ENCODE results near the gene TMEM130. TPM values are rescaled to one million over a fixed set of nuclear protein-coding genes. Genes with fewer than 3 reads are reported as not detected.

Gene TMEM130
- total and polyA plus RNA-seq, 4 donors, result not detected

GRCh38 chr7:98797150-98797549 lies 72.7 kb downstream of the TMEM130 start:
- no peak overlapping the region for H3K27ac ChIP-seq (ENCODE audit: low read depth in 1 of 2, low read length in 2 of 2)
- no peak for TF ChIP-seq ZBTB33 (IDR thresholded peaks at IDR 0.05)
- no peak for TF ChIP-seq EGR1 (IDR thresholded peaks at IDR 0.05; ENCODE audit: low read depth in 2 of 2)
- no peak for TF ChIP-seq RAD21 (IDR thresholded peaks at IDR 0.05)
- no peak for TF ChIP-seq CTCF (IDR thresholded peaks at IDR 0.05; ENCODE audit: low read depth, low read length, missing input control)
- TF ChIP-seq FOXA2 (IDR thresholded peaks at IDR 0.05), result no peak
- TF ChIP-seq FOXA1 (IDR thresholded peaks at IDR 0.05), result no peak
- TF ChIP-seq, protein P1, sequence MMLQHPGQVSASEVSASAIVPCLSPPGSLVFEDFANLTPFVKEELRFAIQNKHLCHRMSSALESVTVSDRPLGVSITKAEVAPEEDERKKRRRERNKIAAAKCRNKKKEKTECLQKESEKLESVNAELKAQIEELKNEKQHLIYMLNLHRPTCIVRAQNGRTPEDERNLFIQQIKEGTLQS (IDR thresholded peaks at IDR 0.05), result no peak
- TF ChIP-seq GABPA (IDR thresholded peaks at IDR 0.05 in 1 of 2, conservative IDR thresholded peaks at IDR 0.05 in 1 of 2), result no peak
- no peak for TF ChIP-seq MAX (IDR thresholded peaks at IDR 0.05)
- no peak for TF ChIP-seq RXRA (IDR thresholded peaks at IDR 0.05)
- no peak for TF ChIP-seq HNF4A (conservative IDR thresholded peaks at IDR 0.05)
- no peak for TF ChIP-seq TAF1 (conservative IDR thresholded peaks at IDR 0.05)
- no peak for TF ChIP-seq HNF4G (IDR thresholded peaks at IDR 0.05)
- no peaks in the 10 kb centered on the region for H3K36me3 ChIP-seq (ENCODE audit: control insufficient read depth in 4 of 4, insufficient read depth in 3 of 4, low read depth in 1 of 4, low read length in 3 of 4)
- no peaks in the 10 kb centered on the region for H3K4me1 ChIP-seq (ENCODE audit: control insufficient read depth in 4 of 4, insufficient read depth in 4 of 4, low read length in 3 of 4)
- 84% methylated on average over 8 of the region's 8 CpGs for WGBS
- H3K9ac ChIP-seq (ENCODE audit: low read depth in 1 of 2, low read length in 2 of 2), result no peak overlapping the region
- no peak for DNase-seq (ENCODE audit: low spot score)
- no peaks in the 10 kb centered on the region for H3K27me3 ChIP-seq (ENCODE audit: control insufficient read depth in 4 of 4, insufficient read depth in 4 of 4, low read length in 3 of 4)
- H3K4me3 ChIP-seq (ENCODE audit: low read depth in 1 of 3, low read length in 3 of 3), result no peak overlapping the region
- H3K9me3 ChIP-seq (ENCODE audit: control insufficient read depth in 4 of 4, low read length in 3 of 4), result peaks cover 0 to 9% (median 5%) of the 10 kb centered on the region in 4 donors

Small RNAs within 50 kb of the gene (small RNA-seq; reads per million reads assigned to genes)
- gene MIR3609, result 78.0 reads per million, percentile 97 among the genes with 10 or more reads in this experiment

Other genes starting within 250 kb of the TMEM130 start
- 10 to 100 TPM; 13.9 to 22.7 TPM for gene TRRAP, start 8.5 kb upstream of the TMEM130 start, total RNA-seq
- 1 to 10 TPM; 4.3 to 6.4 TPM for gene TRRAP, start 8.5 kb upstream of the TMEM130 start, polyA plus RNA-seq

Data from liver (tissue), 10 donors.